BLaER1 treated with 17β-estradiol and CSF1 and Interleukin-3, amounts not matched to agents 10 nM and 100 nM (cell line): Measurements from ENCODE around the gene FAM83E.
"Not testable (repeated sequence)": the region's sequence is repeated elsewhere in the genome, so short reads cannot be mapped to it uniquely, and the experiment has no call there.

Experiments
- H3K27ac ChIP-seq, 11 experiments: shearing (Covaris generic); formaldehyde crosslinking; 2 replicates each; pipeline ENCODE4 v1.8.1; 2022
- H3K27me3 ChIP-seq, 11 experiments: shearing (Covaris generic); formaldehyde crosslinking; 2 replicates each; pipeline ENCODE4 v1.8.1; 2022
- H3K36me3 ChIP-seq, 11 experiments: shearing (Covaris generic); formaldehyde crosslinking; 2 replicates each; pipeline ENCODE4 v1.8.1; 2022
- H3K4me1 ChIP-seq, 10 experiments: shearing (Covaris generic); formaldehyde crosslinking; 2 replicates each; pipeline ENCODE4 v1.8.1; 2022
- H3K4me2 ChIP-seq, 11 experiments: shearing (Covaris generic); formaldehyde crosslinking; 2 replicates each; pipeline ENCODE4 v1.8.1; 2022
- H3K4me3 ChIP-seq, 10 experiments: shearing (Covaris generic); formaldehyde crosslinking; 2 replicates each; pipeline ENCODE4 v1.8.1; 2022
- H3K9ac ChIP-seq, 11 experiments: shearing (Covaris generic); formaldehyde crosslinking; 2 replicates each; pipeline ENCODE4 v1.8.1; 2022
- H3K9me3 ChIP-seq, 11 experiments: shearing (Covaris generic); formaldehyde crosslinking; replicated peaks in 1 of 11; 2 replicates each; pipeline ENCODE4 v1.8.1; 2022
- H4K20me1 ChIP-seq, 11 experiments: shearing (Covaris generic); formaldehyde crosslinking; 2 replicates each; pipeline ENCODE4 v1.8.1; 2022
- Cebpa-rat ChIP-seq, 11 experiments: shearing (Covaris generic); IDR thresholded peaks; 2 replicates each; pipeline ENCODE4 v1.8.1; 2022

Gene FAM83E

GRCh38 chr19:48614436-48615230 is at the start of gene FAM83E:
FAM83E (minus strand) TSS chr19:48615076; CDS start chr19:48613372, 1,704 bp downstream.
- H3K27ac ChIP-seq: peak within 1 kb of the TSS in 6 of 11 experiments; percentile 4 to 97 (median 36); a peak in 6 of 22 replicates
- H3K9ac ChIP-seq: peak within 1 kb of the TSS; percentile 93 to 100 (median 98); a peak in 20 of 22 replicates
- H3K36me3 ChIP-seq: peaks cover 38 to 58% (median 47%) of the 10 kb centered on the region in 11 experiments
- H3K9me3 ChIP-seq: no peaks in the 10 kb centered on the region
- H3K4me1 ChIP-seq: peaks cover 32 to 53% (median 36%) of the 10 kb centered on the region in 10 experiments
- H3K4me2 ChIP-seq: peak within 1 kb of the TSS in 10 of 11 experiments; percentile 95 to 99 (median 98); a peak in 16 of 22 replicates
- H3K27me3 ChIP-seq: no peaks in the 10 kb centered on the region
- no peak for TF ChIP-seq Cebpa-rat (IDR thresholded peaks at IDR 0.05)
- H4K20me1 ChIP-seq: peaks cover 40 to 71% (median 61%) of the 10 kb centered on the region in 11 experiments
- peak within 1 kb of the TSS in 4 of 10 experiments; percentile 86 to 94 (median 92); a peak in 3 of 20 replicates for H3K4me3 ChIP-seq

- no peak overlapping the region for H3K4me2 ChIP-seq
- H3K4me3 ChIP-seq: no peak overlapping the region
- H3K4me1 ChIP-seq: peaks cover 13 to 37% (median 25%) of the 10 kb centered on the region in 10 experiments
- no peak for TF ChIP-seq Cebpa-rat (IDR thresholded peaks at IDR 0.05)
- H3K27ac ChIP-seq: no peak overlapping the region
- H3K9me3 ChIP-seq: no peaks in the 10 kb centered on the region; a peak in 1 of 22 replicates
- no peaks in the 10 kb centered on the region for H3K27me3 ChIP-seq
- no peaks in the 10 kb centered on the region for H4K20me1 ChIP-seq
- H3K9ac ChIP-seq: no peak overlapping the region
- no peaks in the 10 kb centered on the region for H3K36me3 ChIP-seq
Measured at GRCh38 chr19:48664476-48664875, 49.6 kb upstream of the FAM83E start.

GRCh38 chr19:48663667-48664066 is 48.8 kb upstream of the FAM83E start:
- H3K4me3 ChIP-seq: no peak overlapping the region
- peaks cover 13 to 37% (median 25%) of the 10 kb centered on the region in 10 experiments for H3K4me1 ChIP-seq
- no peak for TF ChIP-seq Cebpa-rat (IDR thresholded peaks at IDR 0.05)
- no peak overlapping the region for H3K4me2 ChIP-seq
- peak overlapping the region in 1 of 11 experiments; percentile 3; a peak in 2 of 22 replicates for H3K27ac ChIP-seq
- no peaks in the 10 kb centered on the region for H3K36me3 ChIP-seq
- H3K27me3 ChIP-seq: no peaks in the 10 kb centered on the region
- H3K9me3 ChIP-seq: no peaks in the 10 kb centered on the region; a peak in 1 of 22 replicates
- no peaks in the 10 kb centered on the region for H4K20me1 ChIP-seq
- H3K9ac ChIP-seq: no peak overlapping the region

GRCh38 chr19:48661711-48662090 is 46.8 kb upstream of the FAM83E start:
- H3K36me3 ChIP-seq: no peaks in the 10 kb centered on the region
- peak overlapping the region in 10 of 11 experiments; percentile 45 to 86 (median 83); a peak in 18 of 22 replicates for H3K27ac ChIP-seq
- H3K9ac ChIP-seq: peak overlapping the region in 7 of 11 experiments; percentile 52 to 73 (median 67); a peak in 10 of 22 replicates
- no peaks in the 10 kb centered on the region; a peak in 1 of 22 replicates for H3K9me3 ChIP-seq
- TF ChIP-seq Cebpa-rat (IDR thresholded peaks at IDR 0.05): no peak
- H4K20me1 ChIP-seq: no peaks in the 10 kb centered on the region
- H3K4me2 ChIP-seq: peak overlapping the region; percentile 47 to 74 (median 58); a peak in 21 of 22 replicates
- no peaks in the 10 kb centered on the region for H3K27me3 ChIP-seq
- H3K4me3 ChIP-seq: no peak overlapping the region
- H3K4me1 ChIP-seq: peaks cover 13 to 49% (median 30%) of the 10 kb centered on the region in 10 experiments

GRCh38 chr19:48660852-48661710 is 46.2 kb upstream of the FAM83E start:
- Histone ChIP-seq H3K27ac (peak overlapping the region in 10 of 11 experiments; percentile 45 to 86 (median 83); a peak in 21 of 22 replicates), H3K27me3 (no peaks in the 10 kb centered on the region), H3K9ac (peak overlapping the region in 9 of 11 experiments; percentile 40 to 73 (median 58); a peak in 17 of 22 replicates), H4K20me1 (no peaks in the 10 kb centered on the region), H3K4me1 (peaks cover 13 to 49% (median 30%) of the 10 kb centered on the region in 10 experiments), H3K36me3 (no peaks in the 10 kb centered on the region), H3K4me3 (peak overlapping the region in 5 of 10 experiments; percentile 21 to 36 (median 28); a peak in 2 of 20 replicates), H3K9me3 (no peaks in the 10 kb centered on the region; a peak in 1 of 22 replicates), H3K4me2 (peak overlapping the region; percentile 47 to 74 (median 58))
- no peak for TF ChIP-seq Cebpa-rat (IDR thresholded peaks at IDR 0.05)

- H4K20me1 ChIP-seq: no peaks in the 10 kb centered on the region
- H3K4me3 ChIP-seq: no peak overlapping the region
- peaks cover 15 to 57% (median 35%) of the 10 kb centered on the region in 10 experiments for H3K4me1 ChIP-seq
- no peaks in the 10 kb centered on the region for H3K27me3 ChIP-seq
- H3K9ac ChIP-seq: no peak overlapping the region
- peak overlapping the region in 9 of 11 experiments; percentile 71 to 86 (median 84); a peak in 14 of 22 replicates for H3K27ac ChIP-seq
- peak overlapping the region in 8 of 11 experiments; percentile 47 to 74 (median 56); a peak in 11 of 22 replicates for H3K4me2 ChIP-seq
- no peaks in the 10 kb centered on the region; a peak in 1 of 22 replicates for H3K9me3 ChIP-seq
- peak in 1 of 11 experiments; percentile 27; a peak in 1 of 22 replicates for TF ChIP-seq Cebpa-rat (IDR thresholded peaks at IDR 0.05)
- no peaks in the 10 kb centered on the region for H3K36me3 ChIP-seq
Measured at GRCh38 chr19:48659768-48660167, 44.9 kb upstream of the FAM83E start.

- H3K9me3 ChIP-seq: no peaks in the 10 kb centered on the region; a peak in 1 of 22 replicates
- no peak for TF ChIP-seq Cebpa-rat (IDR thresholded peaks at IDR 0.05)
- no peak overlapping the region for H3K9ac ChIP-seq
- no peaks in the 10 kb centered on the region for H3K27me3 ChIP-seq
- no peak overlapping the region for H3K27ac ChIP-seq
- H3K36me3 ChIP-seq: no peaks in the 10 kb centered on the region
- no peak overlapping the region for H3K4me2 ChIP-seq
- H3K4me3 ChIP-seq: no peak overlapping the region
- peaks cover 26 to 69% (median 47%) of the 10 kb centered on the region in 10 experiments for H3K4me1 ChIP-seq
- H4K20me1 ChIP-seq: no peaks in the 10 kb centered on the region
Measured at GRCh38 chr19:48658483-48658882, 43.6 kb upstream of the FAM83E start.

GRCh38 chr19:48657828-48658227 is 43.0 kb upstream of the FAM83E start:
- Histone ChIP-seq H3K4me2 (peak overlapping the region in 1 of 11 experiments; percentile 26; a peak in 1 of 22 replicates), H3K4me1 (peaks cover 32 to 70% (median 54%) of the 10 kb centered on the region in 10 experiments)
- not testable (repeated sequence) for H3K27me3 ChIP-seq, H3K9ac ChIP-seq, H3K9me3 ChIP-seq, H3K4me3 ChIP-seq, H4K20me1 ChIP-seq, H3K36me3 ChIP-seq, H3K27ac ChIP-seq
